ENCODE results near the gene SIGMAR1. TPM values are rescaled to one million over a fixed set of nuclear protein-coding genes. Genes with fewer than 3 reads are reported as not detected.

Gene SIGMAR1
- total RNA-seq, 2 donors from 2014 or later: 47.7 to 58.4 TPM

DNA sequence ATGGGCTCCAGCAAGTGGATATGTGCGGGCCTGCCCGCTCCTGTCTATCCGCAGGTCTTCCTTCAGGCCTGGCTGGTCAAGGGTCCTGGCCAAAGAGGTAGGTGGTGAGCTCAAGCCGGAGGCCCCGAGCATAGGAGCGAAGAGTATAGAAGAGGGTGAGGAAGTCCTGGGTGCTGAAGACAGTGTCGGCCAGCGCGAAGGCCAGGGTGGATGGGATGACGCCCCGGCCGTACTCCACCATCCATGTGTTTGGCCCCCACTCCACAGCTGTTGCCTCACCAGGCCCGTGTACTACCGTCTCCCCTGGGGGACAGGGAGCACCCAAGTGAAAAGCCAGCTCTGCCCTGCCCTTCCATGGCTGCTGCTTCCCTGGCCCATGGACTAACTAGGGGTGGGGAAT, 2.0 kb downstream of the SIGMAR1 start:
- ATAC-seq (no peak), DNase-seq (no peak)
- intact Hi-C loops (cut with DNase I, micrococcal nuclease): no loop called here

DNA sequence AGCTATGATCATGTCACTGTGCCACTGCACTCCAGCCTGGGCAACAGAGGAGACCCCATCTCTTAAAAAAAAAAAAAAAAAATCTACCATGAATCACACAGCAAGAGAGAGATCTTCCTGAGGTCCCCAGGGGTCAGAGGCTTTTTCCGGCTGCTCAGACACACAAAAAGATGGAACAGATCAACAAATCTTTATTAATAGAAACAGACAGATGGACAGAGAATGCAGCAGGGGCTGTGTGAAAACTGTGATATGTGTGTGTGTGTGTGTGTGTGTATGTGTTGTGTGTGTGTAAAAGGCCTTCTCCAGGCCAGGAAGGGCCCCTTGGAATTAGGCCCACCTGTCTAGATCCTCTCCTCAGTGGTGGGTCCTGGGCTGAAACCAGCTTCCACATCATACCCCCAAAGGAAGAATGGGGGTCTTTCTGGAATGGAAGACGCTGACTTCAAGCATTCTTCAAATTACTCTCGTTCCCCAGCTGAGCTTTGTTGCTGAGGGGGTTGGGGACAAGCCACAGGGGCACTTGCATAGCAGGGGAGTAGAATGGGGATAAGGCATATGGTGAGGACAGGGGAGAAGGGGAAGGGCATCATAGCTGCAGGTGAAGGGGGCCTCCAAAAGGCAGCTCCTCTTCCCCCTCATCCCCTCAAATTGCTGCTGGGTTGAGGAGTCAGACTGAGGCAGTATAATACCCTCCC, 2.9 kb downstream of the SIGMAR1 start:
- ATAC-seq (no peak), DNase-seq (no peak)
- intact Hi-C loops (cut with DNase I, micrococcal nuclease): no loop called here

DNA sequence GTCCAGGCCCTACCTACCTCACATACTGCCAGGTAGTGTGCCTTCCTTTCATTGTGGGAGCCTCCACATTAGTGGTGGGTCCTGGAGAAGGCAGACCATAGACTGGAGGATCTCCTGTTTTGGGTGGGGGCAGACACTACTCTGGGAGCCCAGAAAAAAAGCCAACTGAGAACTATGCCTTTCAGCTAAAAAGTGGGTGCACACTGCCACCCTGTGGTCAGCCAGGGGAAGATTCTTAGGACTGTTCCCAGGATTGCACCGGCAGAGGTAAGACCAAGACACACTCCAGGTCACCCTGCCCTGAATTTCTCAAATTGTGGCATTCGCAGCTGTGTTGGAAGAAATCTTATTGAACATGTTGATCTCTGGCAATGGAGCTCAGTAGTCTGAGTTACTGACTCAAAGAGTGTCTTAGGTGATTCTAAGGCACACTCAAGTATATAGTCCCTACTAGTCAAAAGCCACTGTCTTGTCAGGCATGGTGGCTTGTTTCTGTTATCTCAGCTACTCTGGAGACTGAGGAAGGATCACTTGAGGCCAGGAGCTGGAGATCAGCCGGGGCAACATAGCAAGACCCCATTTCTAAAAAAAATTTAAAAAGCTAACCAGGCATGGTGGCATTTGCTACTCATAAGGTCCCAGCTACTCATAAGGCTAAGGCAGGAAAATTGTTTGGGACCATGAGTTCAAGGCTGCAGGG, 3.6 kb downstream of the SIGMAR1 start:
- intact Hi-C loops (cut with DNase I, micrococcal nuclease): no loop called here
- peak; percentile 20 for ATAC-seq
- peak; percentile 57 to 66 for DNase-seq

DNA sequence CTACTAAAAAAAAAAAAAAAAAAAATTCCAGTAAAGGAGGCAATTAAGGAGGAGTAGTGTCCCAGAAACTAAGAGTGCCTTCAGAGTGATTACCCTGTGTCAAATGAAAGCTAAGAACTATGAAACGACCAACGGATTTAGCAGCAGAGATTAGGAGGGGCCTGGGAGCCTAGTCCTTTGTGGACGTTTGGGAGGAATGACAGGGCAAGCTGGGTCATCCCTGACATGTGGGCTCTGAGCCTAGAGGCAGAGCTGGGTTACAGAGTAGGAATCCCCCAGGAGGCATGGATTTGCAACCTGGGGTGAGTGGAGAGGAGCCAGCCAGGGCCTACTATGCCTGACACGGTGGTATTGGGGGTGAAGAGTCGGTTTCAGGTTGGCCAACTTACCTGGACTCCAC, 4.4 kb downstream of the SIGMAR1 start:
- intact Hi-C loops (cut with DNase I, micrococcal nuclease): no loop called here
- DNase-seq (no peak), ATAC-seq (no peak)

DNA sequence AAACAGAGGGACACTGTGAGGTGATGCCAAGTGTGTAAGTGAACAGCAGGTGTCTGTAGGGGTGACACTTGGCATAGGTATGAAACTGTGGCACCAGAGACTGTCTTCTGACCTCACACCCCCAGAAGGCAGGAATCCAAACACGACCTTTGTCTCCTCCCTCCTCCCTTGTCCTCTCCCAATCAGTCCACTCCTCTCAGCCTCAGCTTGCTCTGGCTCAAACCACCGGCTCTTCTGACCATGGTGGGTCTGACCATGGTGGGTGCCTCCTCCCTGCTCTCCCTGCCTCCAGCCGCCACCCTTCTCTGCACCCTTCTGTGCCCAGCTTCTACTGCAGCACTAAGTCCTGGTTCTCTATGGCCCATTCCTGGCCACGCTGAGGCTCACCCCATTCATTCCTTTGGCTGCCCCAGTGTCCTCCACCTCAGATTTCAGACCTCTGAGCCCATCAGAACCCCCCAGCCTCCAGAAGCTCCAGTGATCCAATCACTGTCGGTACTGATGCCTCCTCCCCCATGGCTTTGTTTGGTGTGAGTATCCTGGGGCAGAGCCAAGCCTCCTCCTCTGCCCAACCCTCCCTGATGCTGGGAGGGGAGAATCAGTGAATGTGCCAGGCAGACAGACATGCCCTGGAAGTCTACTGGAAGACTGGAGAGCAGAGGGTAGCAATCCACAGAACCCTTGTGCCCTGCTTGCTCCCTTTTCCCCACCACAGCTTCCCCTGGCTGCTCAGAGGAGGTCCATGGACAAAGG, 7.0 kb downstream of the SIGMAR1 start:
- ATAC-seq: peak; percentile 61
- intact Hi-C loops (cut with DNase I, micrococcal nuclease): no loop called here
- DNase-seq: no peak

DNA sequence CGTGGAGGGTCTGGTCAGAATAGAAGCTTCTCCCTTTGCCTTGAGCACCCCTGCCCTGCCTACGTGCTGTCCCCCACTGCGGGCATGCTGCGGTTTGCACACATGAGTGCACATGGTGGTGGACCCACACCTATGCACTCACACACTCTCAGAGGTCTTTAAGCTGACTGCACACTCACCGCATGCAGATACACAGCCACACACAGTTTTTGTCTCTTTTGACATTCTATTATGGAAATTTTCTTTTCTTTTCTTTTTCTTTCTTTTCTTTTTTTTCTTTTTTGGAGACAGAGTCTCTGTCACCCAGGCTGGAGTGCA, 8.1 kb downstream of the SIGMAR1 start:
- DNase-seq: no peak
- ATAC-seq: no peak
- intact Hi-C loops (cut with DNase I, micrococcal nuclease): no loop called here

DNA sequence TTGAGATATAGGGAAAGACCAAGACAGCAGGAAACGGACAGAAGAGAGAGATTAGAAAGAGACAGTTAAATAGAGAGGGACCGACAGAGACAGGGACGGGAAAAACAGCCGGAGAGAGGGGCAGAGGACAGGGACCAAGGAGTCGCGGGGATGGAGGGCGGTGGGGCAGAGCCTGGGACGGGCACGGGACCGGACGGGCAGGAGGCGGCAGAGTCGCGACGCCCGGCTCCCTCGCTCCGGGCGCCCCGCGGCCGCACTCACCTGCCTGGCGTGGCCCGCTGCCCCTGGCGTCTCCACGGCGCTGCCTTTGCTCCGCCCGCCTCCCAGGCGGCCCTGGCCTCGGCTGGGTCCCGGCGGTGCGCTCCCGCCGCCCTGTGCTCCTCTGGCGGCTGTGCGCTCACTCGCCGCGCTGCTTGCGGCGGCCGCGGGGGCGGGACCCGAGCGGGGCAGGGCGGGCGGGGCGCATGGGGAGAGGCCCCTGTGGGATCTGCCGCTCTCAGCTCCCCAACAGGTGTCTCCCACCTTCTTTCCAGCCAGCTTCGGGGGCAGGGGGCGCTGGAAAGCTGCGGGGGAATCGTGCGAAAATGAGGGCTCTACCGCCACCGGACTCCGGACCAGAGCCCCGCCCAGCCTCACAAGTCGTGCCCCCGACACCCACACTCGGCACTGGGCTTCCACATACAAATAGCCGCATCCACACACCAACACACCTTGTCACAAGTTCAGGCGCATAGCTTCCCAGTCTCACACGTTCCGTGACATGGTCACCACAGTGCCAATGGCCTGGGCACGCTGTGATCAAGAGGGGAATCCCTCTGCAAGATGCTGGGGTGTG, 8.7 kb downstream of the SIGMAR1 start, which contains the start of gene ARID3C:
TSS of gene ARID3C (minus strand) at position 411 of the 835 bp plus-strand sequence. CDS start 1,052 bp downstream, outside the sequence.
- ATAC-seq: peak; percentile 80
- peak in 1 of 2 donors; percentile 58 for DNase-seq
- intact Hi-C loops (cut with DNase I, micrococcal nuclease): no loop called here

DNA sequence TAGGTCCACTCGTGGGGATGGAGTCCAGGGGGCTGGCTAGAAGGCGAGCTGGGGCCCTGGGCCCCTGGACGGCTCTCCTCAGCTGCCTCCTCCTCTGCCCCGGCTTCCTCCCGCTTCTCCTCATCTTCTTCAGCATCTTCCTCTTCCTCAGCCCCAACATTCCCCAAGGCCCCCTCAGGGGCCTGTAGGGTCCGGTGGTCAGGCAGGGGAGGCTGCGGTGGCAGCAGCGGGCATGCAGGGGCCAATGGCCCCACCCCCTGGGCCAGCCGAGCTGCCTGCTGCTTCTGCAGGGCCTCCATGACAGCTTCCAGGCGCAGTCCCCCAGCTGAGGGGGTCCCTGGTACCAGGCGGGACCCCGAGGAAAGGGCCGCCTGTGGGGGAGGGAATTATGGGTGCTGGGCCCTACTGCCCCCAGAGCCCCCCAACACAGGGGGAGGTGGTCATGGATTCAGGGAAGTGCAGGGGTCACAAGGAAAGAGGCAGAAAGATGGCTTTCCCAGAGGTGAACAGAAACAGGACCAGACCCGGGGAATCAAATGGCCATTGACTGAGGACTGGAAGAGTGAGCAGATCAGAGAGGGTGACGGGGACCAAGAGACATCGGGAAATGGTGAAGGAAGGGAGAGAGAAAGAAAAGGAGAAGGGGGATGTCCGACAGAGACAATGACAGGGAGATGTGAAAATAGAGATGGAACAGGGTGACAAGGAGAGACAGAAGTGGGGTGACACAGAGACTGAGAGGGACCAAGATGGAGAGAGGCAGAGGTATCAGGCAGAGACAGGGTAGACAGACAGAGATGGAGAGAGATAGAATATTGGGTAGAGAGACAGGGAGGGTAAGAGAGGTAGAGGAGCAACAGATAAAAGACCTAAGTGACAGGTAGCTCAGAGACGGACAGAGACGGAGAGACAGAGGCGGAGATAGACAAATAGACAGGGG, 9.6 kb downstream of the SIGMAR1 start:
- ATAC-seq (no peak), DNase-seq (no peak)
- intact Hi-C loops (cut with DNase I, micrococcal nuclease): no loop called here

DNA sequence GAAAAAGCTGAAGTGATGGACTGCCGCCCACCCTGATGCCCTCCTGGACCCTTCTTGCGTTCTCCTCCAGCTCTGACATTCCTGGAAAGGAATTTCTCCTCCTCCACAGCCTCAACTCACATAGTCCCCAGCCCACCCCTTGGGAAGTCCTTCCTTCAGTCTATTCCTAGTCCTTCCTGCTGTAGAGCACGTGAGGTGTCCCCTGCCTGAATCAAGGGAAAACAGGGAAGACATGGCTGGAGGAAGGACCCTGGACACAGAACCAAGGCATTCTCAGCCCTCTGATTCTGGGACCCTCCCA, 12.5 kb downstream of the SIGMAR1 start:
- intact Hi-C loops (cut with DNase I, micrococcal nuclease): no loop called here
- no peak for DNase-seq

DNA sequence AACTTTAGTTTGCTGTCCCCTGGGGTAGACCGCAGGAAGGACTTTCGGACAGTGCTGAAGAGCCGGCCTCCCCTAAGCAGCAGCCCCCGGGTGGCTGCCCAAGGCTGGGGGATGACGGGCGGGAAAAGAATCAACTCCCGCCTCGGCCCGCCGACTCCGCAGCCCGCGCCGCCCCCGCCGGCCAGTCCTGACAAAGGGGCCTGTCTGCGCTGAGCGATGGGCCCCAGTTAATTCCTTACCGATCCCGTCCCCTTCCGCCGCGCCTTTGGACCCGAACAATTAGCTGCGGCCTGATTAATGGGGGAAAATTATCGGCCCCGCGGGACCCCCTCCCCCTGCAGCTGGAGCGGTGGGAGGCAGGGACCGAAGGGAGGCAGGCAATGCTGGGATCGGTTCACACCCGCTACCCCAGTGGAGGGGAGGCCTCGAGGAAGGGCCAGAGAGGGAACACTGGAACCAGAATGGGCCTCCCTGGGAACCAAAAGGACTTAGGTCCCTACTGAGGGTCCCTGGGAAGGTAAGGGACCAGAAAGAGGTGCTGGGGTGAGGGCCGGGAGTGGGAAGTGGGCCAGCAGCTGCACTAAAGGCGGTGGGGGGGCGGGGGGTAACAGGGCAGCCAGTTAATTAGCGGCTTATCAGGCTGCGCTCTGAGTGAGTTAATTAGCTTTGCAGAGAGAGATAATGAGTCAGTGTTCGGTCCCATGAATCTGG, 13.0 kb downstream of the SIGMAR1 start:
- ATAC-seq (no peak), DNase-seq (no peak)
- intact Hi-C loops (cut with DNase I, micrococcal nuclease): no loop called here

More for the DNA sequence above, 12.5 kb downstream of the SIGMAR1 start:
- ATAC-seq: no peak

DNA sequence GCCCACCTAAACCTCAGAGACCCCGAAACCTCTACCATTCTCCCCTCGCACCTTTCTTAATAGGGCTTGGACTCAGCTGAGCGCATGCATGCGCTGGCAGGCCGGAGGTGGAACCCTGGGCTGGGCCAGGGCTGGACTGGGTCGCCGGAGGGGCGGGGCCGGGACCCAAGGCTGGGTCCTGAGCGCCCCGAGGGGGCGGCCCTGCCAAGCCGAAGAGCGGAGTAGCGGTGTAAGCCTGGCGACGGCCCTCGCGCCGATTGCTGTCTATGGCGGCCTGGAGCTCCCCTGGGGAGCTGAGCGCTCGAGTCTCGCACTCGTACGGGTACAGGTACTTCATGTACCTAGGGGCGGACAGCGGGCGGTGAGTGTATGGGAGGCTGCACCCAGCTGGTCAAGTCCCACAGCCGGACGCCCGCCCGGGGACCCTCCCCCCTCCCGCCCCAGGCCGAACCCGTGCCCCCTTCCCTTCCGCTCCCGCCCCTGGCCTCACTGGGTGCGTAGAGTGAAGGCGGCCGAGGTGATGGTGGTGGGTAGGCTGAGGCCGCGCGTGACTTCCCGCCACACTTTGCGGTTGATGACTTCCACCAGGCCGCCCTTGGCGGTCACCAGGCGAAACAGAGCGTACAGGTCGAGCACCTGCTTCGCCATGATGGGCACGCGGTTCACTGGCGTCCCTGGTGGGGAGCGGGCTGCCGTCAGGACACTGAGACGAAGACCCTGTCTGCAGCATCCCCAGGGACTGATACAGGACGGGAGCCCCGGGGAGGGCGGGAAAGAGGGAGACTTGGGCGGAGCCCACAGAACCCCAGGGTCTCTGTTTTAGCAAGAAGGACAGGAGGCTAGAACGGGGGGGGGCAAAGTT, 14.0 kb downstream of the SIGMAR1 start:
- no peak for DNase-seq
- intact Hi-C loops (cut with DNase I, micrococcal nuclease): no loop called here
- ATAC-seq: no peak

DNA sequence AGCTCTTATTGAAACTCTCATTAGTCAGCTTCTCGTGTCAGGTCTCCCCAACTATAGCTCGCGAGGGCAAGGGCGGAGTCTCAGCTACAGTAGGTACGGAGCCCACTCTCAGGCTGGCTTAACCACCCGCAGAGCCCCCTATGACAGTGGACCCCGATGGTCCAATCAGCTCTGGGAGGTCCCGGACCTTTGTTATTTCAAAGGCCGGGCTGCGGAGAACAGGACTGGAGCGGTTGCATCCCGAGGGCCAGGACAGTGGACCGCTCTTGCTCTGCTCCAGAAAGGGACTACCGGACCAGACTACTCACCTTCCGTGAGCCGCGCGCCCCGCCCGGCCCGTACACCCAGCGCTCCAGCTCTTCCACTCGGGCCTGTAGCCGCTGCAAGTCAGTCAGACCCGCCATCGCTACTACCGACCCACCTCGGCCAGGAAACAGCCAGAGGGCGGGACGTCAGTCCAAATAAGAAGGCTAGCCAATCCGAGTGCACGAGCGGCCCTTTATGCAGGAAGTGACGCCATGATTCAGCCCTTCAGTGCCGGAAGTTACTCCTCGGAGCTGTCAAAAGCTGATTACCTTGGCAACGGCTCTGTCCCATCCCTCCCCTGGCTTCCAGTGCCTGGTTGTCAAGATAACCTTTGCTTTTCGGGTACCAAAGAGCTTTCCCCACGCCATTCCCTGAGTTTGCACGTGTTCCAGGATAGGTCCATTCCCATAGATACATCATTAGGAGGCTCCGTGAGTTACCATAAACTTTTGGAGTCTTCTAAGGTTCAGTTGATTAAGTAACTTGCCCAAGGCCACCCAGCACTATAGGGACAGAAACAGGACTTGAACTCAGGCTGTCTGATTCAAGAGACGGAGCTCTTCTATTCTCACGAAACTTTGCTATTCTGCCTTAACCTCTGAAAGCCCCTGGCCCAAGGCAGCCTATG, 17.3 kb downstream of the SIGMAR1 start, which contains the start of gene DCTN3:
TSS of gene DCTN3 (minus strand) at position 435 of the 934 bp plus-strand sequence. CDS start at position 404, 31 bp downstream.
- DNase-seq: peak; percentile 94
- peak; percentile 100 for ATAC-seq
- intact Hi-C loops (cut with DNase I, micrococcal nuclease): no loop called here

DNA sequence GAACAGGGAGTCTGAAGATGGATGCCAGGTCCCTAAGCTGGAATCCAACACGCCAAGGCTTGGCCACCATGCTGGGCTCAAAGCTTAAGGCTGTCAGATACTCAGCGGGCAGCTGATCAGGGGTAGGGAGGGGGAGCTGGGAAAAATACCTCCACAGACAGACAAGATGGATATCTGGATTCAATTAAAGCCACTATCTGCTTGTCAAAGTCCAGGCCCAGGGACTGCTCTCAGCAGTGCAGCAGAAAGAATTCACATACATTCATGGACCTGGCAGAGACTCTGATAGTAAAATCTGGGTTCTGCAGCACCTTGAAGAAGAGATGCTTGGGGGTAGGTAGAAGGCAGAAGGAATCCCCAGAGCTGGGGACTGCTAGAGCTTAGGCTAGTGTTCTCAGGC, 22.5 kb downstream of the SIGMAR1 start:
- intact Hi-C loops (cut with DNase I, micrococcal nuclease): loop anchor here in 1 of 2 donors (10.0 kb wide), 1 partner anchor 90 kb away; no protein-coding TSS in a partner anchor
- no peak for ATAC-seq
- DNase-seq: no peak

DNA sequence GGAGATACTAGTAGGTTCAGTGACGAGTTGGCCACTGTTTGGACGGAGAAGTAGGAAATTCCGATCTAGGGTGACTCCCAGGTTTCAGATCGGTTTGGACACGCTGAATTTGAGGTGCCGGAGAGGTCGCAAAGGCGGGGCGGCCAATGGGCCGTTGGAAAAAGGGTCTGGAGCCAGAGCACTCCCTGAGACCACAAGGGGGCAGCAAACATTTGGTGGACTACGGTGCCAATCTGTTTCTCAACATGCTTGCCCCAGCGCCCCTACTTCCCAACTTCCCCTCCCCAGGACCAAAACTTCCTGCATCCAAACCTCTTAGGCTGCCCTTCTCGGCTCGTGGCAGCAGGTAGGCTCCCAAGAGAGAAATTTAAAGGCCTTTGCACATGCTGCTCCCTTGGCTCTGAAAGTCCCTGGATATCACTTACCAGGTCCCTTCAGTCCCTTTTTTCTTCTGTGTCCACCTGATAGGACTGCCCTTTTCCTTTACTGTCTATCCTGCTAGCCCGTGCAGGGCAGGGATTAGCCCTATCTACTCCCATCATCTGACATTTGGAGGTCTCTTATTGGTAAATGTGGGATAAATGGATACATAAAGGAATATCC, 24.7 kb downstream of the SIGMAR1 start:
- ATAC-seq: peak; percentile 66
- intact Hi-C loops (cut with DNase I, micrococcal nuclease): loop anchor here in 1 of 2 donors (10.0 kb wide), 1 partner anchor 92 kb away; no protein-coding TSS in a partner anchor

More for the DNA sequence above, 24.7 kb downstream of the SIGMAR1 start:
- DNase-seq: peak; percentile 67 to 85

Measured in left colon (tissue), 2 donors.